Activated CD8-positive, alpha-beta T cell treated with anti-CD3 and anti-CD28 coated beads, Interleukin-2, amount 10 ng/mL, durations not matched to agents 7 days and 5 days (primary cell): ENCODE data around the gene SAG. TPM values are rescaled to one million over a fixed set of nuclear protein-coding genes. Genes with fewer than 3 reads are reported as not detected.
"Not testable (repeated sequence)": the region's sequence is repeated elsewhere in the genome, so short reads cannot be mapped to it uniquely, and the experiment has no call there.

Experiments
- ATAC-seq: fragments of 150-1000 bp; cut with Tn5 transposase; one replicate; pipeline ENCODE4 v1.10.0; 2021; ENCODE audit warnings: moderate library complexity
- CTCF ChIA-PET: fragments of 350-600 bp; sonication (Branson Sonifier 250); formaldehyde crosslinking; loops from one replicate; lab custom pipeline; 2021; ENCODE audit warnings: antibody characterized with exemption; lab: Charles Lee
- POLR2A ChIA-PET: fragments of 350-600 bp; sonication (Branson Sonifier 250); formaldehyde crosslinking; loops from one replicate; lab custom pipeline; 2021; ENCODE audit warnings: antibody characterized with exemption; lab: Charles Lee
- DNase-seq: peaks from one replicate; pipeline ENCODE4 v3.0.0-alpha.2; 2020
- H3K27ac Mint-ChIP-seq: one replicate; pipeline ENCODE4 v1.8.0; 2021; ENCODE audit warnings: mild to moderate bottlenecking, mixed read lengths
- H3K27me3 Mint-ChIP-seq: one replicate; pipeline ENCODE4 v1.8.0; 2021; ENCODE audit warnings: low read depth, mixed read lengths
- H3K36me3 Mint-ChIP-seq: one replicate; pipeline ENCODE4 v1.8.0; 2021; ENCODE audit warnings: low read depth, mixed read lengths
- H3K4me1 Mint-ChIP-seq: one replicate; pipeline ENCODE4 v1.8.0; 2021; ENCODE audit warnings: low read depth, mixed read lengths
- H3K4me3 Mint-ChIP-seq: one replicate; pipeline ENCODE4 v1.8.0; 2021; ENCODE audit warnings: mild to moderate bottlenecking, mixed read lengths
- H3K9me3 Mint-ChIP-seq: one replicate; pipeline ENCODE4 v1.8.0; 2022; ENCODE audit warnings: mixed read lengths; ENCODE audit not compliant: insufficient read depth
- total RNA-seq, 2 experiments: library from RNA; stranded (reverse); gene quantifications; one replicate each; pipeline ENCODE4 v1.2.3, GENCODE V29; 2021

The SAG gene
- total RNA-seq, 2 experiments from 2014 or later = 0.05 TPM; not detected in 1

- H3K36me3 Mint-ChIP-seq = peaks cover 21% of the 10 kb centered on the region
- CTCF ChIA-PET = interaction anchor here (0.9 to 1.5 kb wide), 5 partner anchors 10 to 38 kb away, joined by 3 to 4 read pairs (median 3); no protein-coding TSS in a partner anchor
- H3K27me3 Mint-ChIP-seq = no peaks in the 10 kb centered on the region
- H3K4me1 Mint-ChIP-seq = peaks cover 31% of the 10 kb centered on the region
- H3K9me3 Mint-ChIP-seq = no peaks in the 10 kb centered on the region
- H3K27ac Mint-ChIP-seq = peak overlapping the region; percentile 36
- POLR2A ChIA-PET = interaction anchor here (1.0 kb wide), 1 partner anchor 19 kb away, joined by 4 read pairs; no protein-coding TSS in a partner anchor
- no peak overlapping the region for H3K4me3 Mint-ChIP-seq
- ATAC-seq (no peak), DNase-seq (no peak)
Measured at GRCh38 chr2:233365861-233366520, 58.4 kb downstream of the SAG start.

- CTCF ChIA-PET = no interaction called here
Measured at GRCh38 chr2:233367586-233367985, 60.0 kb downstream of the SAG start.

GRCh38 chr2:233368756-233369155 lies 61.1 kb downstream of the SAG start:
- ATAC-seq (no peak), DNase-seq (no peak)
- no peaks in the 10 kb centered on the region for H3K27me3 Mint-ChIP-seq
- POLR2A ChIA-PET = interaction anchor here (0.7 kb wide), 1 partner anchor 10 kb away, joined by 3 read pairs; no protein-coding TSS in a partner anchor
- peaks cover 27% of the 10 kb centered on the region for H3K4me1 Mint-ChIP-seq
- H3K9me3 Mint-ChIP-seq = no peaks in the 10 kb centered on the region
- no peak overlapping the region for H3K4me3 Mint-ChIP-seq
- CTCF ChIA-PET = no interaction called here
- peaks cover 27% of the 10 kb centered on the region for H3K36me3 Mint-ChIP-seq
- H3K27ac Mint-ChIP-seq = no peak overlapping the region

More at GRCh38 chr2:233367586-233367985, 60.0 kb downstream of the SAG start:
- Mint-ChIP-seq H3K27ac (no peak overlapping the region), H3K27me3 (no peaks in the 10 kb centered on the region), H3K36me3 (peaks cover 25% of the 10 kb centered on the region), H3K4me3 (no peak overlapping the region), H3K4me1 (peaks cover 28% of the 10 kb centered on the region), H3K9me3 (no peaks in the 10 kb centered on the region)
- ATAC-seq (no peak), DNase-seq (no peak)
- POLR2A ChIA-PET = no interaction called here

- H3K36me3 Mint-ChIP-seq = peaks cover 26% of the 10 kb centered on the region
- DNase-seq (no peak), ATAC-seq (no peak)
- POLR2A ChIA-PET = interaction anchor here (0.7 kb wide), 1 partner anchor 11 kb away, joined by 3 read pairs; no protein-coding TSS in a partner anchor
- H3K27ac Mint-ChIP-seq = no peak overlapping the region
- H3K4me1 Mint-ChIP-seq = peaks cover 25% of the 10 kb centered on the region
- no peaks in the 10 kb centered on the region for H3K9me3 Mint-ChIP-seq
- CTCF ChIA-PET = no interaction called here
- H3K27me3 Mint-ChIP-seq = no peaks in the 10 kb centered on the region
- no peak overlapping the region for H3K4me3 Mint-ChIP-seq
Measured at GRCh38 chr2:233369462-233369861, 61.8 kb downstream of the SAG start.

GRCh38 chr2:233369897-233370685 lies 62.5 kb downstream of the SAG start:
- ATAC-seq (no peak), DNase-seq (no peak)
- Mint-ChIP-seq H3K27ac (no peak overlapping the region), H3K4me1 (peaks cover 25% of the 10 kb centered on the region), H3K27me3 (no peaks in the 10 kb centered on the region), H3K4me3 (no peak overlapping the region), H3K36me3 (peaks cover 26% of the 10 kb centered on the region), H3K9me3 (no peaks in the 10 kb centered on the region)
- CTCF ChIA-PET = no interaction called here
- POLR2A ChIA-PET = no interaction called here

GRCh38 chr2:233371641-233372040 lies 64.0 kb downstream of the SAG start:
- peaks cover 39% of the 10 kb centered on the region for H3K36me3 Mint-ChIP-seq
- H3K27ac Mint-ChIP-seq = no peak overlapping the region
- no peak for DNase-seq
- no peak for ATAC-seq
- peaks cover 15% of the 10 kb centered on the region for H3K4me1 Mint-ChIP-seq
- ChIA-PET CTCF (interaction anchor here (1.9 kb wide), 1 partner anchor 18 kb away, joined by 5 read pairs; no protein-coding TSS in a partner anchor), POLR2A (no interaction called here)
- H3K4me3 Mint-ChIP-seq = no peak overlapping the region
- no peaks in the 10 kb centered on the region for H3K27me3 Mint-ChIP-seq
- H3K9me3 Mint-ChIP-seq = no peaks in the 10 kb centered on the region

- no peaks in the 10 kb centered on the region for H3K27me3 Mint-ChIP-seq
- no peak for ATAC-seq
- POLR2A ChIA-PET = interaction anchor here (1.0 kb wide), 1 partner anchor 49 kb away, joined by 3 read pairs; no protein-coding TSS in a partner anchor
- H3K4me3 Mint-ChIP-seq = no peak overlapping the region
- no peak for DNase-seq
- CTCF ChIA-PET = interaction anchor here (1.3 to 1.9 kb wide), 2 partner anchors 19 to 32 kb away, joined by 3 to 5 read pairs; no protein-coding TSS in a partner anchor
- peaks cover 44% of the 10 kb centered on the region for H3K36me3 Mint-ChIP-seq
- H3K27ac Mint-ChIP-seq = no peak overlapping the region
- H3K4me1 Mint-ChIP-seq = peaks cover 15% of the 10 kb centered on the region
- no peaks in the 10 kb centered on the region for H3K9me3 Mint-ChIP-seq
Measured at GRCh38 chr2:233372855-233373254, 65.2 kb downstream of the SAG start.

- DNase-seq (no peak), ATAC-seq (no peak)
- no peak overlapping the region for H3K4me3 Mint-ChIP-seq
- no peak overlapping the region for H3K27ac Mint-ChIP-seq
- ChIA-PET CTCF (interaction anchor here (1.3 to 1.9 kb wide), 2 partner anchors 20 to 31 kb away, joined by 3 to 5 read pairs; no protein-coding TSS in a partner anchor), POLR2A (interaction anchor here (0.7 kb wide), 1 partner anchor 12 kb away, joined by 3 read pairs; no protein-coding TSS in a partner anchor)
- H3K4me1 Mint-ChIP-seq = peaks cover 14% of the 10 kb centered on the region
- peaks cover 43% of the 10 kb centered on the region for H3K36me3 Mint-ChIP-seq
- no peaks in the 10 kb centered on the region for H3K27me3 Mint-ChIP-seq
- no peaks in the 10 kb centered on the region for H3K9me3 Mint-ChIP-seq
Measured at GRCh38 chr2:233373316-233373715, 65.7 kb downstream of the SAG start.

GRCh38 chr2:233374776-233375175 lies 67.2 kb downstream of the SAG start:
- Mint-ChIP-seq H3K36me3 (peaks cover 52% of the 10 kb centered on the region), H3K4me1 (peaks cover 14% of the 10 kb centered on the region)
- H3K27me3 Mint-ChIP-seq, H3K4me3 Mint-ChIP-seq, POLR2A ChIA-PET, DNase-seq, H3K27ac Mint-ChIP-seq, H3K9me3 Mint-ChIP-seq, ATAC-seq: not testable (repeated sequence)
- CTCF ChIA-PET = interaction anchor here (1.7 kb wide), 1 partner anchor 9 kb away, joined by 4 read pairs; no protein-coding TSS in a partner anchor

GRCh38 chr2:233375490-233376314 lies 68.1 kb downstream of the SAG start:
- no peak overlapping the region for H3K4me3 Mint-ChIP-seq
- H3K36me3 Mint-ChIP-seq = peaks cover 59% of the 10 kb centered on the region
- H3K27ac Mint-ChIP-seq = no peak overlapping the region
- no peaks in the 10 kb centered on the region for H3K27me3 Mint-ChIP-seq
- POLR2A ChIA-PET = no interaction called here
- H3K4me1 Mint-ChIP-seq = peaks cover 24% of the 10 kb centered on the region
- H3K9me3 Mint-ChIP-seq = no peaks in the 10 kb centered on the region
- no peak for DNase-seq
- no peak for ATAC-seq
- CTCF ChIA-PET = interaction anchor here (1.5 to 1.7 kb wide), 2 partner anchors 8 to 9 kb away, joined by 4 to 6 read pairs; no protein-coding TSS in a partner anchor

- Mint-ChIP-seq H3K4me3 (no peak overlapping the region), H3K9me3 (no peaks in the 10 kb centered on the region), H3K4me1 (peaks cover 49% of the 10 kb centered on the region), H3K27ac (no peak overlapping the region), H3K36me3 (peaks cover 60% of the 10 kb centered on the region), H3K27me3 (no peaks in the 10 kb centered on the region)
- CTCF ChIA-PET = no interaction called here
- no peak for ATAC-seq
- DNase-seq = no peak
- POLR2A ChIA-PET = no interaction called here
Measured at GRCh38 chr2:233379034-233379433, 71.4 kb downstream of the SAG start.
